BE2C (cell line): ENCODE results near the gene BICDL2.

Experiments used
- DNase-seq: peaks from one replicate; pipeline ENCODE4 v3.0.0-alpha.2; 2020
- H3K27me3 ChIP-seq: fragments of 250-450 bp; sonication (Bioruptor Pico); 2 replicates; pipeline ENCODE4 v1.5.1; 2020; ENCODE audit warnings: mild to moderate bottlenecking
- H3K36me3 ChIP-seq: fragments of 250-450 bp; sonication (Bioruptor Pico); 2 replicates; pipeline ENCODE4 v1.5.1; 2020; ENCODE audit warnings: mild to moderate bottlenecking
- H3K4me1 ChIP-seq: fragments of 250-450 bp; sonication (Bioruptor Pico); 2 replicates; pipeline ENCODE4 v1.5.1; 2020
- H3K4me3 ChIP-seq: 2 replicates; pipeline ENCODE4 v1.5.1; 2011; ENCODE audit warnings: low read depth, low read length
- H3K9me3 ChIP-seq: fragments of 250-450 bp; sonication (Bioruptor Pico); 2 replicates; pipeline ENCODE4 v1.5.1; 2020
- TF ChIP-seq, protein P1 (sequence below): IDR thresholded peaks from 2 replicates; pipeline ENCODE4 v1.5.1; 2012; ENCODE audit warnings: mild to moderate bottlenecking, low read depth, low read length

Gene BICDL2

DNA sequence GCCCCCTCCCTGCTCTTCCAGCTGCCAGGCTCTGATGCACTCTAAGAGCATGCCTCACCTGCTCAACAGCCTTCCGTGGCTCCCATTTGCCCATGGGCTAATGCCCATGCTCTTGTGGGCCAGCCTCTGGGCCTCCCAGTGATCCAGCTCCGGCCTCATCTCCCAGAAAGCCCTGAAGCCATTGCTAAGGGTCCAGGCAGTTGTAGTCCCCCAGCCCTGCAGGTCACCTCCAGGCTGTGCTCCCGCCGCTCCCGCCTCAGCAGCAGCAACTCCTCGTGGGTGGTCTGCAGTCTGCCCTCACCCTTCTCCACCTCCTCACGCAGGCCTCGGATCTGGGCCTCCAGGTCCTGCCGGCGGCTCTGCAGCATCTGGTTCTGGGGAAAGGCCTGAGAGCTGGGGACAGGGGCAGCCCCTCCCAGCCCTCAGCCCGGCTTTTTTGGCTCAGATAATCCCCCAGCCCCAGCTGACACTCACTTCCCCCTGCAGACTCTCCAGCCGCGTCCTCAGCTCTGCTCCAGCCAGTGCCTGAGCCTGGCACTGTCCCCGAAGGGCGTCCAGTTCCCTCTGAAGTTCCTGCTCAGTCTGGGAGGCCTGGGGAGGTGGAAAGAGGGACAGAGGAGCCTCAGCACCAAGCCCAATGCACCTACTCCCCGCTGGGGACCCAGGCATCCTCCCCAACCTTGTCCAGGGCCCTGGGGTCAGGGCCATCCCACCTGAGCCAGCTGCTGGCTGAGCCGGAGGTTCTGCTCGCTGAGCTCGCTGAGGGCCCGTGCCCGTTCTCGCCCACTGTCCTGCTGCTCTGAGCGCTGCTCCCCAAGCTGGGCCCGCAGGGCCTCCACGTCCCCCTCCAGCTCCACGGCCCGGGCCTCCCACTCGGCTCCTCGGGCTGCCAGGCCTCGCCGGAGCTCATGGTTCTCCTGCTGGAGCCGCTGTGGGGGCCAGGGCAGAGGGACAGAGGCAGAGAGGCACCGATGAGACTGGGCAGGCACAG is 6.2 kb downstream of the BICDL2 start:
- TF ChIP-seq, protein P1, sequence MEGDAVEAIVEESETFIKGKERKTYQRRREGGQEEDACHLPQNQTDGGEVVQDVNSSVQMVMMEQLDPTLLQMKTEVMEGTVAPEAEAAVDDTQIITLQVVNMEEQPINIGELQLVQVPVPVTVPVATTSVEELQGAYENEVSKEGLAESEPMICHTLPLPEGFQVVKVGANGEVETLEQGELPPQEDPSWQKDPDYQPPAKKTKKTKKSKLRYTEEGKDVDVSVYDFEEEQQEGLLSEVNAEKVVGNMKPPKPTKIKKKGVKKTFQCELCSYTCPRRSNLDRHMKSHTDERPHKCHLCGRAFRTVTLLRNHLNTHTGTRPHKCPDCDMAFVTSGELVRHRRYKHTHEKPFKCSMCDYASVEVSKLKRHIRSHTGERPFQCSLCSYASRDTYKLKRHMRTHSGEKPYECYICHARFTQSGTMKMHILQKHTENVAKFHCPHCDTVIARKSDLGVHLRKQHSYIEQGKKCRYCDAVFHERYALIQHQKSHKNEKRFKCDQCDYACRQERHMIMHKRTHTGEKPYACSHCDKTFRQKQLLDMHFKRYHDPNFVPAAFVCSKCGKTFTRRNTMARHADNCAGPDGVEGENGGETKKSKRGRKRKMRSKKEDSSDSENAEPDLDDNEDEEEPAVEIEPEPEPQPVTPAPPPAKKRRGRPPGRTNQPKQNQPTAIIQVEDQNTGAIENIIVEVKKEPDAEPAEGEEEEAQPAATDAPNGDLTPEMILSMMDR, result no peak
- no peak for DNase-seq
- Histone ChIP-seq H3K27me3 (peaks cover 72% of the 10 kb centered on the region), H3K4me1 (peaks cover 11% of the 10 kb centered on the region), H3K4me3 (no peak overlapping the region), H3K9me3 (no peaks in the 10 kb centered on the region), H3K36me3 (peaks cover 19% of the 10 kb centered on the region)

DNA sequence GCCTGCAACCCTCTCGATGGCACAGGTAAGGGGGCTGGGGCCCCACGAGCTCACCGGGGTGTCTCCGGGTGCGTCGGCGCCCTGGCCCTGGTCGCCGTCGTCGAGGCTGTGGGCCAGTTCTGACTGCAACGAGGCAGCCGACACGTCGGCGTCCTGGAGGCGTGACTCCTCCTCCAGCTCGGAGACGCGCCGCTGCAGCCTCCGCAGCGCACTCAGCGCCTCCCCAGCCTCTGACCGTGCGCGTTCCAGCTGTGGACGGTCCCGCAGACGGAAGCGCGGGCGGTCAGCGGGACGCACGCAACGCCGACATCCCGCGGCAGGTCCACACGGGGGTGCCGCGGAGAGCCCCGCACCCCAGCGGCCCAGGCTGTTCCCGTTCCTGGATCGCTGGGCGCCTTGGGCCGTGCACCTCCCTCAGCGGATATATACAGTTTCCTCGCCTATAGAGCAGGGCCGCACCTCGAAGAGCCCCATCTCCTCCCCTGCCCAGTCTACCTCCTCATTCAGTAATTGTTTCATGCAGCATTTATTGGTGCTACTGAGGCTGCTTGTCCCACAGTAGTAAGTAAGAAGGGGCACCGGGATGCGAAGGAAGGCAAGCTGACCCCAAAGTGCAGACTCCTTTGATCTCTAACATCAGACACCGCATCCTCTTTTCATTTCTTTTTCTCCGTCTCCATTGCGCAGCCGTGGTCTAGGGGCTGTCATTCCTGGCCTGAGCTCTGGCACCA is 7.1 kb downstream of the BICDL2 start:
- H3K4me1 ChIP-seq, result peaks cover 11% of the 10 kb centered on the region
- TF ChIP-seq, protein P1, result no peak
- no peak overlapping the region for H3K4me3 ChIP-seq
- peaks cover 19% of the 10 kb centered on the region for H3K36me3 ChIP-seq
- DNase-seq, result no peak
- H3K27me3 ChIP-seq, result peaks cover 64% of the 10 kb centered on the region
- H3K9me3 ChIP-seq, result no peaks in the 10 kb centered on the region

DNA sequence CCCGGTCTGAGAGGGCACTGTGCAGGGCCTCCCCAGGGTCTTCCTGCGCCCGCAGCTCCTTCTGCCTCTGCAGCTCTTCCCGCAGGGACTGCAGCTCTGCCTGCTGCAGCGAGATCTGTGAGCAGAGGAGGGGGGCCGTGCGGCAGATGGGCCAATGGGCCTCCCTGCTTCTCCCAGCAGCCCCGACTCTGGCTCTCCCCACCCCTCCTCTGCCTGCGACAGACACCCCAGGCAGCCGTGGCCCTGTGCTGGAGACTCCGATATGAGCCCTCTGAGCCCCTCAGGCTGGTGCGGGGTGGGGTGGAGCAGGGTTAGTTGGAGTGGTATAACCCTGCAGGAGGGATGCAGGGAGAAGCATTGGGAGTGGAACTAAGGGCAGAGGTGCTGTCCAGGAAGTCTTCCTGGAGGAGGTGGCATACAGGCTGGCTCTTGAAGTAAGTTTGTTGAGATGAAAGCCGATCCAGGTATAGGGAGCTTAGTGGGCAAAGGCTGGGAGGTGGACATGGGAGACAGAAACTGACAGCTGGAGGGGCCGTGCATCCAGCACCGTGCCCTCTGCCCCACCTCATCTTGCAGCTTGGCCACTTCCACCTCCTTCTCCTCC is 7.9 kb downstream of the BICDL2 start:
- no peak for DNase-seq
- peaks cover 56% of the 10 kb centered on the region for H3K27me3 ChIP-seq

DNA sequence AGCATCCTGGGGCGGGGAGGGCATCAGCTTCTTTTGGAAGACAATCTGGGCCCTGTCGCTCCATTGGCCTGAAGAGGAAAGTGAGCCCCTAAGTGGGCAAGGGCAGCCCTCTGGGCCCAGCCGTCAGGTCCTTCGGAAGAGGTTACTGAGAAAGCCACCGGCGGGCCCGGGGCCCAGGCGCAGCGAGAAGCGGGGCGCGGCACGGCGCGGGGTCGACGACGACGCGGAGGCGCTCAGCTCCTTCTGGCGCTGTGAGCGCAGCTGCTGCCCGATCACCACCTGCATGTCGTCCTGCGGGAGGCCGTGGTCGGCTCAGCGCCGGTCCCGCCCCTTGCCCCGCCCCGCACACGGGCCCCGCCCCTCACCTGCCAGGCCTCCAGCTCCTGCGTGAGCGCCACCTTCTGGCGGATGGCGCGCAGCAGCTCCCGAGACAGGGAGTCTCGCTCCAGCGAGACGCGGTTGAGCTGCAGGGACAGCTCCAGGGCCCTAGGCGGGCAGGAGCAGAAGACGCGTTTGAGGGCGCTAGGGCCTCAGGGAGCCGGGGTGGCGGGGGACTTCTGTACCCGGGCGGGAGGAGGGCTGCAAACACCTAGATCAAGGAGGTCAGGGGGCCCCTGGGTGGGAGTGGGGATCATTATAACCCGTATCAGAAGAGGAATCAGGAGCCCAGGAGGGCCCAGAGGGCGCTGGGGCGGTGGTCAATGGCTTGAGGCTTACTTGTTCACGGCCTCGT is 8.6 kb downstream of the BICDL2 start:
- H3K4me1 ChIP-seq, result peaks cover 11% of the 10 kb centered on the region
- no peak overlapping the region; the same call in 1 of the 2 replicates for H3K4me3 ChIP-seq
- DNase-seq, result peak; percentile 95
- peaks cover 49% of the 10 kb centered on the region for H3K27me3 ChIP-seq
- no peaks in the 10 kb centered on the region for H3K9me3 ChIP-seq
- TF ChIP-seq, protein P1, result peak; percentile 72
- peaks cover 19% of the 10 kb centered on the region for H3K36me3 ChIP-seq

More for the DNA sequence above, 7.9 kb downstream of the BICDL2 start:
- Histone ChIP-seq H3K9me3 (no peaks in the 10 kb centered on the region), H3K4me1 (peaks cover 11% of the 10 kb centered on the region), H3K4me3 (no peak overlapping the region), H3K36me3 (peaks cover 19% of the 10 kb centered on the region)
- TF ChIP-seq, protein P1, result no peak

DNA sequence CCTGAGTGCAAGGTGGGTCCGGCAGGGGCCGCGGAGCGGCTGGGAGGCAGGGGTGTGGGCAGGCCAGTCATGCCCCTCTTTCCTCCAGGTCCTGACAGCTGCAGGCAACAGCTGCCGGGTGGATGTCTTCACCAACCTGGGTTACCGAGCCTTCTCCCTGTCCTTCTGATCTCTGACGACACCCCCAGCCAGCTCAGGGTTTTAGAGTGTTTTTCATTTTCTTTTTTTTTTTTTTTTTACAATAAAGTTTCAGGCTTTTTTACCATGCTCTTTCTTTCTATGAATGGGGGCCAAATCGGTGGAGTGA is 9.3 kb downstream of the BICDL2 start:
- no peak overlapping the region for H3K4me3 ChIP-seq

More for the DNA sequence above, 9.3 kb downstream of the BICDL2 start:
- Histone ChIP-seq H3K36me3 (peaks cover 19% of the 10 kb centered on the region), H3K27me3 (peaks cover 42% of the 10 kb centered on the region), H3K4me1 (peaks cover 18% of the 10 kb centered on the region), H3K9me3 (no peaks in the 10 kb centered on the region)
- TF ChIP-seq, protein P1, result no peak
- DNase-seq, result no peak
